GM12801 (cell line): ENCODE data around the gene TMED6.

Experiments
- CTCF ChIP-seq: IDR thresholded peaks from one replicate; pipeline ENCODE4 v1.5.1; 2011; ENCODE audit warnings: control low read depth; ENCODE audit not compliant: insufficient read length; ENCODE audit errors: extremely low read depth

The TMED6 gene

GRCh38 chr16:69350536-69351133, 951 bp downstream of the TMED6 start:
- no peak for TF ChIP-seq CTCF

DNA sequence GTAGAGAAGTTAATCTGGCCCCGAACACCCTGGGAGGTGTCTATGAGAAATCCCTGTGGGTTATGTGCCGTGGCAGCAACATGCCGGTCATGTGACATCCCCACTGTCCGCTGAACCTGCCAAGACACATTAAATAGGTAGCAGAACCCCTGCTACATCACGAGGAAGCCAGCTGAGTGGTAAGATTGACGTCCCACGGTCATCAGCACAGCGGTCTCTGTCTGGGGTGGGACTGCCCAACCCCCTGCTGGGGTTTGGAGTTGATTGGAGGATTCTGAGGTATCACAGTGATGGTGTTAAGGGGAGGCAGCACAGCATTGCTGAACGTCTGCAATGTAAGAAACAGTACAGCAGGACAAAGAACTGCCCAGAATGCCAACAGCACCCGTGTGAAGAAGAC, 2.0 kb downstream of the TMED6 start:
- no peak for TF ChIP-seq CTCF

- TF ChIP-seq CTCF: no peak
Observed at GRCh38 chr16:69348222-69348621, 3.4 kb downstream of the TMED6 start.

DNA sequence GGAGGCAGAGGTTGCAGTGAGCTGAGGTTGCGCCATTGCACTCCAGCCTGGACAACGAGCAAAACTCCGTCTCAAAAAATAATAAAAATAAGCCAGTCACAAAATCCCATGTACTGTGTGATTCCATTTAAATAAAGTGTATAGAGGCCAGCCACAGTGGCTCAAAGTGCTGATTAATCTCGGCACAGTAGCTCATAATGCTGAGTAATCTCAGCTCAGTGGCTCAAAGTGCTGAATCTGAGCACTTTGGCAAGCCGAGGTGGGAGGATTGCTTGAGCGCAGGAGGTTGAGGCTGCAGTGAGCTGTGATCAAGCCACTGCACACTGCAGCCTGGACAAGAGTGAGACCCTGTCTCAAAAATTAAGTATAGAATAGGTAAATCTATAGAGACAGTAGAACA, 4.9 kb downstream of the TMED6 start:
- TF ChIP-seq CTCF: no peak

- no peak for TF ChIP-seq CTCF
Observed at GRCh38 chr16:69345923-69346322, 5.7 kb downstream of the TMED6 start.

DNA sequence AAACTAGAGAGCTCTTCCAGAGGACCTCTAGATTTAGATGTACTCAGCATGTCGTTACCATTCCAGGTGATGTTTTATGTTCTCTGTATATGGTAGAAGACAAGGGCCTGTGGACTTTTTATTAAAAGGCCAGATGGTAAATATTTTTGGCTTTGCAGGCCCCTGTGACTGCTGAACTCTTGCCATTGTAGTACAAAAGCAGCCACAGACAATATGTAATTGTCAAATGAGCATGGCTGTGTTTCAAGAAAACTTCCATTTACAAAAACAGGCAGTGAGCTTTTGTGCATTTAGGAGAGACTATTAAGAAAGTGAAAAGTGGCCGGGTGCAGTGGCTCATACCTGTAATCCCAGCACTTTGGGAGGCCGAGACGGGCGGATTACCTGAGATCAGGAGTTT, 7.4 kb downstream of the TMED6 start:
- TF ChIP-seq CTCF: no peak

DNA sequence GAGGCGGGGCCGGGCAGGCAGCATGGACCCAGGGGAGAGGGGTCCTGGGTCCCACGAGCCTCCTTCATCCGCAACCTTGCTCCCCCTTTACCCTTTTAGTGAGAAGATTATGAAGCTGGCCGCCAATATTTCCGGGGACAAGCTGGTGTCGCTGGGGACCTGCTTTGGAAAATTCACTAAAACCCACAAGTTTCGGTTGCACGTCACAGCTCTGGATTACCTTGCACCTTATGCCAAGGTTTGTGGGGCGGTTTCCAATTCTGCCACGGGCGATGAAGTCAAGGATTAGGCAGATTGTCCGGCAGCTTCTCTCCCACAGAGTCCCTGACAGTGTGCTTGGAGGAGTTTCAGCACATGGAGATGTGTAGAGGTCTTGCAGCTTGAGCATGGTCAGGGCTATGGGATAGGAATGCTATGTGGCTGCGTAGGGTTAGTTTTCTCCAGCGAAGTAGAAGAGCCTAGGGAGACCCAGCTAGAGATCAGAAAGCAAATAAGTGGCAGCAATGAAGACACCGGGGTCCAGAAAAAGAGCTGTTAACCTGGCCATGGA, 11.4 kb downstream of the TMED6 start:
- no peak for TF ChIP-seq CTCF
